Lung (tissue), 12 donors: ENCODE results near the gene TMEM9. TPM values are rescaled to one million over a fixed set of nuclear protein-coding genes. Genes with fewer than 3 reads are reported as not detected.

Source experiments
- ATAC-seq: fragments of 200-7000 bp; cut with Tn5 transposase; one replicate; pipeline ENCODE4 v1.9.1; 2020; ENCODE audit warnings: moderate number of reproducible peaks; ENCODE audit not compliant: insufficient read depth, low FRiP score
- DNase-seq, 3 donors: peaks; one replicate each; pipeline ENCODE4 v3.0.0-alpha.2; 2013 to 2017
- H3K27ac ChIP-seq, 2 donors: one replicate each; pipeline ENCODE4 v1.5.1; 2013; ENCODE audit warnings: mild to moderate bottlenecking in 2 of 2, moderate library complexity in 2 of 2, control low read depth in 1 of 2, inconsistent platforms in 1 of 2, low read depth in 1 of 2, low read length in 1 of 2
- H3K27me3 ChIP-seq, 3 donors: one replicate each; pipeline ENCODE4 v1.5.1; 2013; ENCODE audit warnings: low read length in 2 of 3; ENCODE audit not compliant: control insufficient read depth in 3 of 3, insufficient read depth in 3 of 3
- H3K36me3 ChIP-seq, 4 donors: one replicate each; pipeline ENCODE4 v1.5.1; 2013; ENCODE audit warnings: low read length in 4 of 4, mild to moderate bottlenecking in 1 of 4, moderate library complexity in 1 of 4; ENCODE audit not compliant: control insufficient read depth in 4 of 4, insufficient read depth in 4 of 4
- H3K4me1 ChIP-seq, 5 donors: one replicate each; pipeline ENCODE4 v1.5.1; 2013; ENCODE audit warnings: low read length in 5 of 5, mild to moderate bottlenecking in 2 of 5, moderate library complexity in 1 of 5; ENCODE audit not compliant: control insufficient read depth in 5 of 5, insufficient read depth in 5 of 5
- H3K4me3 ChIP-seq: one replicate; pipeline ENCODE4 v1.5.1; 2013; ENCODE audit warnings: mild to moderate bottlenecking, control low read depth, moderate library complexity
- H3K9ac ChIP-seq, 2 donors: one replicate each; pipeline ENCODE4 v1.5.1; 2013; ENCODE audit warnings: low read length in 2 of 2, control low read depth in 1 of 2; ENCODE audit not compliant: insufficient read depth in 1 of 2
- H3K9me3 ChIP-seq, 4 donors: one replicate each; pipeline ENCODE4 v1.5.1; 2013; ENCODE audit warnings: low read length in 3 of 4, mild to moderate bottlenecking in 1 of 4, moderate library complexity in 1 of 4; ENCODE audit not compliant: control insufficient read depth in 4 of 4, insufficient read depth in 3 of 4
- WGBS, 2 donors: extraction: QIAGEN DNeasy Blood & Tissue Kit; methylation state at CpG; one replicate each; pipeline ENCODE4 v1.1.7; 2013; 5-methylcytosine and 5-hydroxymethylcytosine counted together
- polyA plus RNA-seq, 2 donors: library from polyadenylated mRNA; stranded (reverse); fragments of 200-250 nt; gene quantifications; one replicate each; pipeline ENCODE4 v1.2.1, GENCODE V29; 2013
- total RNA-seq, 2 donors: library from RNA; depleted of rRNA in 1 of 2; stranded (reverse); fragments of >200 nt in 1 of 2; gene quantifications; one replicate each; pipeline ENCODE4 v1.2.1, GENCODE V29; 2014 to 2021
- TF ChIP-seq, protein P1 (sequence below): IDR thresholded peaks from 2 replicates; pipeline ENCODE4 v1.5.1; 2012; ENCODE audit warnings: mild to moderate bottlenecking; ENCODE audit errors: control extremely low read depth, extremely low read depth
- donor health status: control.
- donor health status: control.
- donor health status: Bipolar disorder and iron deficiency.
- donor health status: healthy.
- donor health status: DM: yes; HTN: yes; CAD: no.

TMEM9 gene
- total and polyA plus RNA-seq, 4 donors: 64.8 to 89.7 (median 77.6) TPM

DNA sequence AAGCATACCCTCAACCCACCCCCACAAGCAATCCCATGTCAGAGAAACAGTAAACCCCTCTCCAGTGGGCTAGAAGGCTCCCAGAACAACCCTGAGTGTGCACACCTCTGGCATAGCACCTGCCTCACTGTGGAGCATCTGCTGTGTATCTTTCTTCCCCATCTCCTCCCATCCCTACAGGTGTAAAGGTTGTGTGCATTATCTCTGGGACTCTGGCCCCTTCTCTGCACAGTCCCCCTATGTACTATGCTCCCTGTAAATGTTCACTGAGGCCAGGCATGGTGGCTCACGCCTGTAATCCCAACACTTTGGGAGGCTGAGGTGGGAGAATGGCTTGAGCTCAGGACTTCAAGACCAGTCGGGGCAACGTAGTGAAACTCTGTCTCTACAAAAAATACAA, 41.3 kb downstream of the TMEM9 start:
- TF ChIP-seq, protein P1, sequence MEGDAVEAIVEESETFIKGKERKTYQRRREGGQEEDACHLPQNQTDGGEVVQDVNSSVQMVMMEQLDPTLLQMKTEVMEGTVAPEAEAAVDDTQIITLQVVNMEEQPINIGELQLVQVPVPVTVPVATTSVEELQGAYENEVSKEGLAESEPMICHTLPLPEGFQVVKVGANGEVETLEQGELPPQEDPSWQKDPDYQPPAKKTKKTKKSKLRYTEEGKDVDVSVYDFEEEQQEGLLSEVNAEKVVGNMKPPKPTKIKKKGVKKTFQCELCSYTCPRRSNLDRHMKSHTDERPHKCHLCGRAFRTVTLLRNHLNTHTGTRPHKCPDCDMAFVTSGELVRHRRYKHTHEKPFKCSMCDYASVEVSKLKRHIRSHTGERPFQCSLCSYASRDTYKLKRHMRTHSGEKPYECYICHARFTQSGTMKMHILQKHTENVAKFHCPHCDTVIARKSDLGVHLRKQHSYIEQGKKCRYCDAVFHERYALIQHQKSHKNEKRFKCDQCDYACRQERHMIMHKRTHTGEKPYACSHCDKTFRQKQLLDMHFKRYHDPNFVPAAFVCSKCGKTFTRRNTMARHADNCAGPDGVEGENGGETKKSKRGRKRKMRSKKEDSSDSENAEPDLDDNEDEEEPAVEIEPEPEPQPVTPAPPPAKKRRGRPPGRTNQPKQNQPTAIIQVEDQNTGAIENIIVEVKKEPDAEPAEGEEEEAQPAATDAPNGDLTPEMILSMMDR: no peak
- no peaks in the 10 kb centered on the region for H3K27me3 ChIP-seq
- ATAC-seq (no peak), DNase-seq (no peak)
- peaks cover 0 to 7% (median 0%) of the 10 kb centered on the region in 5 donors for H3K4me1 ChIP-seq
- no peaks in the 10 kb centered on the region for H3K9me3 ChIP-seq
- H3K27ac ChIP-seq: no peak overlapping the region
- no peak overlapping the region for H3K4me3 ChIP-seq
- 97 to 98% methylated on average over 3 of the region's 3 CpGs for WGBS, 2 donors
- H3K9ac ChIP-seq: no peak overlapping the region
- H3K36me3 ChIP-seq: no peaks in the 10 kb centered on the region

GRCh38 chr1:201112173-201112731, 42.0 kb downstream of the TMEM9 start, which contains the start of gene CACNA1S:
Gene CACNA1S, minus strand, starts transcription at chr1:201112426. Its CDS starts 87 bp downstream, at chr1:201112339.
- Histone ChIP-seq H3K9me3 (no peaks in the 10 kb centered on the region), H3K36me3 (no peaks in the 10 kb centered on the region), H3K4me3 (no peak within 1 kb of the TSS), H3K9ac (no peak within 1 kb of the TSS), H3K27ac (no peak within 1 kb of the TSS), H3K4me1 (peaks cover 0 to 7% (median 0%) of the 10 kb centered on the region in 5 donors), H3K27me3 (no peaks in the 10 kb centered on the region)
- DNase-seq (no peak), ATAC-seq (no peak)
- TF ChIP-seq, protein P1: no peak
- WGBS, 2 donors: 77 to 86% methylated on average over 9 of the region's 9 CpGs

GRCh38 chr1:201111672-201112071, 42.6 kb downstream of the TMEM9 start:
- Histone ChIP-seq H3K27ac (no peak overlapping the region), H3K9me3 (no peaks in the 10 kb centered on the region), H3K9ac (no peak overlapping the region), H3K36me3 (no peaks in the 10 kb centered on the region), H3K4me3 (no peak overlapping the region), H3K4me1 (peaks cover 0 to 7% (median 0%) of the 10 kb centered on the region in 5 donors), H3K27me3 (no peaks in the 10 kb centered on the region)
- DNase-seq (no peak), ATAC-seq (no peak)
- 71 to 91% methylated on average over 3 of the region's 3 CpGs for WGBS, 2 donors
- TF ChIP-seq, protein P1: no peak

GRCh38 chr1:201111156-201111555, 43.1 kb downstream of the TMEM9 start:
- Histone ChIP-seq H3K27me3 (no peaks in the 10 kb centered on the region), H3K9me3 (no peaks in the 10 kb centered on the region), H3K9ac (no peak overlapping the region), H3K27ac (no peak overlapping the region), H3K36me3 (no peaks in the 10 kb centered on the region), H3K4me1 (peaks cover 0 to 7% (median 0%) of the 10 kb centered on the region in 5 donors), H3K4me3 (no peak overlapping the region)
- WGBS, 2 donors: 59 to 86% methylated on average over 7 of the region's 7 CpGs
- ATAC-seq (no peak), DNase-seq (peak in 1 of 3 donors; percentile 30)
- TF ChIP-seq, protein P1: no peak
